T-helper 2 cell treated with Interferon-gamma antibody and Interleukin-4, amounts not matched to agents 5 μg/mL and 100 μg/mL, for 36 hours (primary cell): ENCODE data around the gene IDH1.
"Not testable (repeated sequence)": the region's sequence is repeated elsewhere in the genome, so short reads cannot be mapped to it uniquely, and the experiment has no call there.

Source experiments
- DNase-seq: peaks from one replicate; pipeline ENCODE4 v3.0.0; 2021; ENCODE audit warnings: low spot score
- H3K27ac Mint-ChIP-seq: one replicate; pipeline ENCODE4 v1.8.0; 2021; ENCODE audit warnings: mild to moderate bottlenecking, mixed read lengths
- H3K27me3 Mint-ChIP-seq: one replicate; pipeline ENCODE4 v1.8.0; 2021; ENCODE audit warnings: low read depth, mixed read lengths
- H3K36me3 Mint-ChIP-seq: one replicate; pipeline ENCODE4 v1.8.0; 2021; ENCODE audit warnings: low read depth, mixed read lengths
- H3K4me1 Mint-ChIP-seq: one replicate; pipeline ENCODE4 v1.8.0; 2021; ENCODE audit warnings: low read depth, mixed read lengths
- H3K4me3 Mint-ChIP-seq: one replicate; pipeline ENCODE4 v1.8.0; 2022; ENCODE audit warnings: mild to moderate bottlenecking, moderate library complexity, mixed read lengths
- H3K9me3 Mint-ChIP-seq: one replicate; pipeline ENCODE4 v1.8.0; 2021; ENCODE audit warnings: mixed read lengths

Gene IDH1

GRCh38 chr2:208268156-208268952, 13.5 kb upstream of the IDH1 start:
- H3K9me3 Mint-ChIP-seq, result no peaks in the 10 kb centered on the region
- peaks cover 46% of the 10 kb centered on the region for H3K4me1 Mint-ChIP-seq
- no peak for DNase-seq
- peak overlapping the region; percentile 90 for H3K4me3 Mint-ChIP-seq
- H3K36me3 Mint-ChIP-seq, result peaks cover 33% of the 10 kb centered on the region
- H3K27ac Mint-ChIP-seq, result no peak overlapping the region
- no peaks in the 10 kb centered on the region for H3K27me3 Mint-ChIP-seq

DNA sequence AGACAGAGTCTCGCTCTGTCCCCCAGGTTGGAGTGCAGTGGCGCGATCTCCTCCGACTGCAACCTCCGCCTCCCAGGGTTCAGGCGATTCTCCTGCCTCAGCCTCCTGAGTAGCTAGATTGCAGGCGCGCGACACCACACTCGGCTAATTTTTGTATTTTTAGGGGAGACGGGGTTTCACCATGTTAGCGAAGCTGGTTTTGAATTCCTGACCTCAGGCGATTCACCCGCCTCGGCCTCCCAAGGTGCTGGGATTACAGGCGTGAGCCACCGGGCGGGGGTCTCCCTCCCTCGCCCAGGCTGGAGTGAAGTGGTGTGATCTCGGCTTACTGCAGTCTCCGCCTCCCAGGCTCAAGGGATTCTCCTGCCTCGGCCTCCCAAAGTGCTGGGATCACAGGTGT, 12.7 kb upstream of the IDH1 start:
- H3K27ac Mint-ChIP-seq, DNase-seq, H3K27me3 Mint-ChIP-seq, H3K9me3 Mint-ChIP-seq: not testable (repeated sequence)
- peaks cover 47% of the 10 kb centered on the region for H3K4me1 Mint-ChIP-seq
- H3K36me3 Mint-ChIP-seq, result peaks cover 31% of the 10 kb centered on the region
- peak overlapping the region; percentile 90 for H3K4me3 Mint-ChIP-seq

GRCh38 chr2:208266936-208267335, 12.1 kb upstream of the IDH1 start:
- H3K4me1 Mint-ChIP-seq, result peaks cover 47% of the 10 kb centered on the region
- peak overlapping the region; percentile 90 for H3K4me3 Mint-ChIP-seq
- peak overlapping the region; percentile 96 for H3K27ac Mint-ChIP-seq
- peaks cover 3% of the 10 kb centered on the region for H3K9me3 Mint-ChIP-seq
- no peaks in the 10 kb centered on the region for H3K27me3 Mint-ChIP-seq
- peaks cover 27% of the 10 kb centered on the region for H3K36me3 Mint-ChIP-seq
- no peak for DNase-seq

DNA sequence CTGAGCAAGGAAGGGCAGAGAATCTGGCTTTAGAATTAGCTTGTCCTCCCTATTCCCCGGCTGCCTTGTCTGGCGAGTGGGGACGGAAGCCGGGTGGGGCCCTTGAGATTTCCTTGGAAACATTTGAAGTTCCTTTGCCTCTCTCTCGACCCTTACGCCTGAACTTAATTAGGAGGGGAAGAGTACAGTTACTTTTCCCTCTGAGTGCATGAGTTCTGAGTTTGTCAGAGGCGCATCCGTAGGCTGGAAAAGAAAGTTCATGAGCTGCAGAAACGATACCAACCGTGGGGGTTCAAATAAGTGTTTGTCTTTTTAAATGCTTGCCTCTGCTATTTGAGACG, 11.7 kb upstream of the IDH1 start:
- peaks cover 24% of the 10 kb centered on the region for H3K36me3 Mint-ChIP-seq
- no peak for DNase-seq
- peaks cover 46% of the 10 kb centered on the region for H3K4me1 Mint-ChIP-seq
- H3K9me3 Mint-ChIP-seq, result peaks cover 4% of the 10 kb centered on the region
- no peaks in the 10 kb centered on the region for H3K27me3 Mint-ChIP-seq
- peak overlapping the region; percentile 96 for H3K27ac Mint-ChIP-seq
- H3K4me3 Mint-ChIP-seq, result peak overlapping the region; percentile 90

DNA sequence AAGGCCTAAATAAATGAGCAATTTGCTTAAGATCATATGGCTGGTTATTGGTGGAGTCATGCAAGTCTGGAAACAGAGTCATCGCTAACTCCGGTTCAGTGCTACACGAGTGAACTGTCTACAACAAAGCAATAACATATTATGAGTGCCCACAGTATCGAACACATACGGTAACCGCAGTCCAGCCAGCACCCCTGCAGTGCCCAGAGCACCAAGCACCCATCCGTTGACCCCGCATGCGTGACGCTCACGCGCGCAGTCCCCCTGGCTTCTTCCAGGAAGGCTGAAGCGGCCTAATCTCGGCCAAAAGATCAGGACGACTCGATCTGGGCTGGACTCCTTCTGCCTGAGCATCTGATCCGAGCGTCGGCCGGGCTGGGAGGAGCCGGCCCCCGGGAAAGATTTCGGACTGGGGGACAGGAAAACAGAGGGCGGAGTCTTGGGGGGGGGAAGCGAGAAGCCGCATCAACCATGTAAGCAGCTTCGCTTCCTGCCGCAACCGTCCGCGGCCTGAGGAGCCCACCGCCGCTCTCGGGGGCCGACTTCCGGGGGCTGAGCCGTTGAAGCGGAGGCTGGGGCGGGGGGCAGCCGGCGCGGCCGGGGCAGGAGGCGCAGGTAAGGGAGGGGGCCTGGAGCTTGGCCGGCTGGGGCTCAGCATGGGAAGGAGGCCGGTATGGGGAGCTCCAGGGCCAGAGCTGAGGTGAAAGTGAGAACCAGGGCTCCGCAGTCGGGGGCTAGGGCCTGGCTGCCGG, 11.1 kb upstream of the IDH1 start, which contains the start of gene PIKFYVE:
Gene PIKFYVE (plus strand): TSS at position 455 of the 752 bp plus-strand sequence. CDS start 5,265 bp downstream, outside the sequence.
- peaks cover 4% of the 10 kb centered on the region for H3K9me3 Mint-ChIP-seq
- peaks cover 20% of the 10 kb centered on the region for H3K36me3 Mint-ChIP-seq
- DNase-seq, result peak; percentile 93
- H3K4me1 Mint-ChIP-seq, result peaks cover 42% of the 10 kb centered on the region
- peak within 1 kb of the TSS; percentile 90 for H3K4me3 Mint-ChIP-seq
- no peaks in the 10 kb centered on the region for H3K27me3 Mint-ChIP-seq
- peak within 1 kb of the TSS; percentile 96 for H3K27ac Mint-ChIP-seq

DNA sequence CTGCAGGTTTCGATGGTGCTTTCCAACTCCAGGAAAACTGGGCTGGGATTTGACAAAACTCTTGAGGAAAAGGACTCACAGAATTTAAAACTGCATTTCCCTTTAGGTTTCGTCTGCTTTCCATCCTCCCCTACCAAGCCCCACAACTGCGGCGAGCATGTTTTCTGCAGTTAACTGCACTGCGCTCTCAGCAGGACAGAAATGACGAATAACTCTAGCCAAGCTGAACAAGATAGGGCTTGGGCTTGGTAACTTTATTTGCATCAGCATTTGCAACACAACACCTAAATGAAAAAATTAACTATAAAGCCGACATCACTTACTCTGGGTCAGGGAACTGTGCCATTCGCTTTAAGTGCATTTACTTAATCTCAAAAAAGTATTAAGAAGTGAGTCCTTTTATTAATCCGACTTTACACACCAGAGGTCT, 10.5 kb upstream of the IDH1 start:
- Mint-ChIP-seq H3K4me1 (peaks cover 42% of the 10 kb centered on the region), H3K4me3 (peak overlapping the region; percentile 90), H3K27ac (peak overlapping the region; percentile 96), H3K9me3 (peaks cover 4% of the 10 kb centered on the region), H3K27me3 (no peaks in the 10 kb centered on the region), H3K36me3 (peaks cover 19% of the 10 kb centered on the region)
- DNase-seq, result peak; percentile 24

GRCh38 chr2:208256849-208257813, 2.3 kb upstream of the IDH1 start:
- Mint-ChIP-seq H3K36me3 (peaks cover 13% of the 10 kb centered on the region), H3K4me1 (peaks cover 27% of the 10 kb centered on the region)
- not testable (repeated sequence) for DNase-seq, H3K9me3 Mint-ChIP-seq, H3K27ac Mint-ChIP-seq, H3K27me3 Mint-ChIP-seq, H3K4me3 Mint-ChIP-seq

DNA sequence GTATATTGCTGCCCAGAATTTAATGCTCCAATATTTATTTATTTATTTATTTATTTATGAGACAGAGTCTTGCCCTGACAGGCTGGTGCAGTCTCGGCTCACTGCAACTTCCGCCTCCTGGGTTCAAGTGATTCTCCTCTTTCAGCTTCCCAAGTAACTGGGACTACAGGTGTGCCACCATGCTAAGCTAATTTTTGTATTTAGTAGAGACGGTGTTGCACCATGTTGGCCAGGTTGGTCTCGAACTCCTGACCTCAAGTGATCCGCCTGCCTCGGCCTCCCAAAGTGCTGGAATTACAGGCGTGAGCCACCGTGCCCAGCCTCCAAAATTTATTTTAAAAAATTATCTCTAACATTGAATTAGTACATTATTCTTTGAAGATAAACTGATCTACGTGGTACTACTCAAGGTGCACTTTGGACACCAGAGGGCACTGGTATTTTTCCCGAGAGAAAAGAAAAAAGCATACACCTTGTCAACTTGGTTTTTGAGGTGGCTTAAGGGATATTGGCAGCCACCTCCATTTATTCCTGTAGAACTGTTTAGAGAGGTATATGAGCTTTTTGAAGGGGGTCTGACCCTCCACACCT, 1.4 kb upstream of the IDH1 start:
- H3K4me3 Mint-ChIP-seq, result peak overlapping the region; percentile 7

DNA sequence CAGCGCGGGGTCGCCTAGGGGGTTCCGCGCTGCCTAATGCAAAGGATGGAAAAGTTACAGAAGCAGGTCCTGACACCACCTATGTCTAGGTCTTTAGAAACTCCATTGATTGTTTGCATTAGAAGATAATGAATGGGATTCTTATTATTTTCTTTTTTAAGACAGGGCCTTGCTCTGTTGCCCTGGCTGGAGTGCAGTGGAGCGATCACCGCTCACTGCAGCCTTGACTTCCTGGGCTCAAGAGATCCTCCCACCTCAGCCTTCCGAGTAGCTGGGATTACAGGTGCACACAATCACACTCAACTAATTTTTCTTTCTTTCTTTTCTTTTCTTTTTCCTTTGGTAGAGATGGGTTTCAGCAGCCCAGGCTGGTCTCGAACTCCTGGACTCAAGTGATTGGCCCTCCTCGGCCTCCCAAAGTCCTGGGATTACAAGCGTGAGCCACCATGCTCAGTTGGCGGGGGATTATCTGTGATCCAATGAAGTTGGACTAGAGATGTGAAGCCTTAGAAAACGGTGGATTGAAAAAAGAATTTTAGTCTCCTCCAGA, 761 bp upstream of the IDH1 start:
- Mint-ChIP-seq H3K27ac (peak overlapping the region; percentile 78), H3K9me3 (no peaks in the 10 kb centered on the region), H3K36me3 (peaks cover 16% of the 10 kb centered on the region), H3K4me3 (peak overlapping the region; percentile 100), H3K4me1 (peaks cover 28% of the 10 kb centered on the region), H3K27me3 (no peaks in the 10 kb centered on the region)
- no peak for DNase-seq

More for the DNA sequence above, 1.4 kb upstream of the IDH1 start:
- H3K27me3 Mint-ChIP-seq, result no peaks in the 10 kb centered on the region
- H3K27ac Mint-ChIP-seq, result no peak overlapping the region
- H3K4me1 Mint-ChIP-seq, result peaks cover 28% of the 10 kb centered on the region
- DNase-seq, result no peak
- peaks cover 13% of the 10 kb centered on the region for H3K36me3 Mint-ChIP-seq
- H3K9me3 Mint-ChIP-seq, result no peaks in the 10 kb centered on the region

GRCh38 chr2:208254118-208254870, 577 bp downstream of the IDH1 start:
- Mint-ChIP-seq H3K4me3 (peak overlapping the region; percentile 100), H3K9me3 (no peaks in the 10 kb centered on the region), H3K36me3 (peaks cover 28% of the 10 kb centered on the region), H3K27me3 (no peaks in the 10 kb centered on the region), H3K4me1 (peaks cover 37% of the 10 kb centered on the region), H3K27ac (peak overlapping the region; percentile 78)
- DNase-seq, result peak; percentile 78

GRCh38 chr2:208253600-208254117, 1.2 kb downstream of the IDH1 start:
- H3K36me3 Mint-ChIP-seq, result peaks cover 30% of the 10 kb centered on the region
- DNase-seq, result no peak
- no peaks in the 10 kb centered on the region for H3K27me3 Mint-ChIP-seq
- no peaks in the 10 kb centered on the region for H3K9me3 Mint-ChIP-seq
- H3K4me3 Mint-ChIP-seq, result peak overlapping the region; percentile 100
- H3K4me1 Mint-ChIP-seq, result peaks cover 37% of the 10 kb centered on the region
- H3K27ac Mint-ChIP-seq, result no peak overlapping the region

- no peak for DNase-seq
- H3K4me1 Mint-ChIP-seq, result peaks cover 37% of the 10 kb centered on the region
- no peaks in the 10 kb centered on the region for H3K27me3 Mint-ChIP-seq
- peak overlapping the region; percentile 100 for H3K4me3 Mint-ChIP-seq
- H3K9me3 Mint-ChIP-seq, result no peaks in the 10 kb centered on the region
- peaks cover 33% of the 10 kb centered on the region for H3K36me3 Mint-ChIP-seq
- H3K27ac Mint-ChIP-seq, result no peak overlapping the region
Observed at GRCh38 chr2:208252716-208253492, 2.0 kb downstream of the IDH1 start.
